SU-DHL-6 (cell line): ENCODE data around the gene CHSY3.

ENCODE experiments used
- CTCF ChIP-seq: fragments of 200-600 bp; sonication (generic); IDR thresholded peaks from one replicate; pipeline ENCODE4 v1.5.1; 2017; ENCODE audit warnings: antibody characterized with exemption, mild to moderate bottlenecking, low read length, moderate library complexity; ENCODE audit not compliant: insufficient read depth, poor library complexity, severe bottlenecking
- EZH2phosphoT487 ChIP-seq: fragments of 200-600 bp; sonication (generic), shearing (Covaris generic); conservative IDR thresholded peaks from 2 replicates; pipeline ENCODE4 v1.6.1; 2018; ENCODE audit warnings: mild to moderate bottlenecking, antibody characterized with exemption, low read length, moderate library complexity, mixed read lengths

- TF ChIP-seq CTCF, result no peak
- no peak for TF ChIP-seq EZH2phosphoT487
Observed at GRCh38 chr5:129973716-129974426, 69.6 kb downstream of the CHSY3 start.
